ENCODE measurements around the gene EBP. TPM values are rescaled to one million over a fixed set of nuclear protein-coding genes. Genes with fewer than 3 reads are reported as not detected.
"Not testable (repeated sequence)": the region's sequence is repeated elsewhere in the genome, so short reads cannot be mapped to it uniquely, and the experiment has no call there.

Gene EBP
- total RNA-seq, 1 experiment from 2014 or later = 141 TPM

GRCh38 chrX:48522291-48522690, 683 bp downstream of the EBP start:
- no peaks in the 10 kb centered on the region for H3K27me3 ChIP-seq (replicated peaks; ENCODE audit: control insufficient read depth, insufficient read depth, low read length)

GRCh38 chrX:48523682-48524081, 2.1 kb downstream of the EBP start:
- POLR2A ChIA-PET = no interaction called here
- no peaks in the 10 kb centered on the region for H3K9me3 Mint-ChIP-seq (ENCODE audit: unreplicated experiment)
- Histone ChIP-seq H3K4me1 (no peaks in the 10 kb centered on the region), H3K36me3 (ENCODE audit: control insufficient read depth, insufficient read depth, low read length) (peaks cover 1% of the 10 kb centered on the region; the same call in 1 of the 2 replicates), H3K4me3 (ENCODE audit: low read depth, low read length) (no peak overlapping the region), H3K27me3 (replicated peaks; ENCODE audit: control insufficient read depth, insufficient read depth, low read length) (no peaks in the 10 kb centered on the region), H3K9me3 (no peaks in the 10 kb centered on the region)
- peaks cover 31% of the 10 kb centered on the region for H3K36me3 Mint-ChIP-seq (ENCODE audit: insufficient read depth, unreplicated experiment)
- no peaks in the 10 kb centered on the region for H3K27me3 Mint-ChIP-seq (ENCODE audit: insufficient read depth, unreplicated experiment)
- DNase-seq = no peak
- CTCF ChIA-PET = no interaction called here
- no peak overlapping the region for H3K27ac Mint-ChIP-seq (ENCODE audit: unreplicated experiment)
- intact Hi-C loops (cut with micrococcal nuclease; ENCODE audit: unreplicated experiment) = no loop called here
- H3K4me3 Mint-ChIP-seq (ENCODE audit: unreplicated experiment) = peak overlapping the region; percentile 58
- TSS peak; percentile 25 for BruUV-seq (replicated peaks)
- H3K4me1 Mint-ChIP-seq (ENCODE audit: low read depth, unreplicated experiment) = peaks cover 8% of the 10 kb centered on the region
- no peak for TF ChIP-seq CTCF (IDR thresholded peaks at IDR 0.05; ENCODE audit: insufficient read depth in 1 of 2, low read depth in 1 of 2, low read length in 1 of 2, severe bottlenecking in 1 of 2, unreplicated experiment in 1 of 2)

More at GRCh38 chrX:48522291-48522690, 683 bp downstream of the EBP start:
- TSS peak; percentile 76 for BruUV-seq (replicated peaks)
- Mint-ChIP-seq H3K4me3 (ENCODE audit: unreplicated experiment) (peak overlapping the region; percentile 72), H3K9me3 (ENCODE audit: unreplicated experiment) (no peaks in the 10 kb centered on the region), H3K4me1 (ENCODE audit: low read depth, unreplicated experiment) (peaks cover 8% of the 10 kb centered on the region), H3K27me3 (ENCODE audit: insufficient read depth, unreplicated experiment) (no peaks in the 10 kb centered on the region), H3K36me3 (ENCODE audit: insufficient read depth, unreplicated experiment) (peaks cover 24% of the 10 kb centered on the region), H3K27ac (ENCODE audit: unreplicated experiment) (peak overlapping the region; percentile 89)
- H3K4me3 ChIP-seq (ENCODE audit: low read depth, low read length) = peak overlapping the region; percentile 67
- POLR2A ChIA-PET = no interaction called here
- H3K36me3 ChIP-seq (ENCODE audit: control insufficient read depth, insufficient read depth, low read length) = peaks cover 1% of the 10 kb centered on the region; the same call in 1 of the 2 replicates
- no peaks in the 10 kb centered on the region for H3K4me1 ChIP-seq
- intact Hi-C loops (cut with micrococcal nuclease; ENCODE audit: unreplicated experiment) = no loop called here
- no peaks in the 10 kb centered on the region for H3K9me3 ChIP-seq
- peak in 1 of 2 experiments; percentile 17 for DNase-seq
- CTCF ChIA-PET = interaction anchor here (0.6 to 0.7 kb wide), 2 partner anchors 13 to 676 kb away, joined by 4 to 6 read pairs; no protein-coding TSS in a partner anchor
- TF ChIP-seq CTCF (IDR thresholded peaks at IDR 0.05; ENCODE audit: insufficient read depth in 1 of 2, low read depth in 1 of 2, low read length in 1 of 2, severe bottlenecking in 1 of 2, unreplicated experiment in 1 of 2) = no peak

GRCh38 chrX:48525853-48526252, 4.2 kb downstream of the EBP start:
- H3K9me3 ChIP-seq; H3K27me3 ChIP-seq (replicated peaks; ENCODE audit: control insufficient read depth, insufficient read depth, low read length); H3K4me1 Mint-ChIP-seq (ENCODE audit: low read depth, unreplicated experiment); DNase-seq; CTCF ChIA-PET; H3K4me3 Mint-ChIP-seq (ENCODE audit: unreplicated experiment); POLR2A ChIA-PET; H3K27me3 Mint-ChIP-seq (ENCODE audit: insufficient read depth, unreplicated experiment); BruUV-seq (replicated peaks); intact Hi-C loops (cut with micrococcal nuclease; ENCODE audit: unreplicated experiment); H3K4me1 ChIP-seq; H3K27ac Mint-ChIP-seq (ENCODE audit: unreplicated experiment); H3K36me3 ChIP-seq (ENCODE audit: control insufficient read depth, insufficient read depth, low read length); H3K9me3 Mint-ChIP-seq (ENCODE audit: unreplicated experiment); H3K4me3 ChIP-seq (ENCODE audit: low read depth, low read length): not testable (repeated sequence)
- H3K36me3 Mint-ChIP-seq (ENCODE audit: insufficient read depth, unreplicated experiment) = peaks cover 33% of the 10 kb centered on the region

GRCh38 chrX:48530736-48531135, 9.1 kb downstream of the EBP start:
- Histone ChIP-seq H3K36me3 (ENCODE audit: control insufficient read depth, insufficient read depth, low read length) (peaks cover 1% of the 10 kb centered on the region; the same call in 1 of the 2 replicates), H3K4me3 (ENCODE audit: low read depth, low read length) (no peak overlapping the region), H3K9me3 (no peaks in the 10 kb centered on the region), H3K27me3 (replicated peaks; ENCODE audit: control insufficient read depth, insufficient read depth, low read length) (no peaks in the 10 kb centered on the region), H3K4me1 (0 out of 2 replicates have a peak, but pooled peaks cover 5% of the 10 kb centered on the region)
- POLR2A ChIA-PET = no interaction called here
- H3K36me3 Mint-ChIP-seq (ENCODE audit: insufficient read depth, unreplicated experiment) = peaks cover 31% of the 10 kb centered on the region
- intact Hi-C loops (cut with micrococcal nuclease; ENCODE audit: unreplicated experiment) = no loop called here
- H3K4me3 Mint-ChIP-seq (ENCODE audit: unreplicated experiment) = no peak overlapping the region
- no peaks in the 10 kb centered on the region for H3K27me3 Mint-ChIP-seq (ENCODE audit: insufficient read depth, unreplicated experiment)
- H3K9me3 Mint-ChIP-seq (ENCODE audit: unreplicated experiment) = no peaks in the 10 kb centered on the region
- DNase-seq = no peak
- no peak overlapping the region for H3K27ac Mint-ChIP-seq (ENCODE audit: unreplicated experiment)
- CTCF ChIA-PET = no interaction called here
- H3K4me1 Mint-ChIP-seq (ENCODE audit: low read depth, unreplicated experiment) = peaks cover 10% of the 10 kb centered on the region
- TF ChIP-seq CTCF (IDR thresholded peaks at IDR 0.05; ENCODE audit: insufficient read depth in 1 of 2, low read depth in 1 of 2, low read length in 1 of 2, severe bottlenecking in 1 of 2, unreplicated experiment in 1 of 2) = no peak
- BruUV-seq (replicated peaks) = no TSS peak

Measured in Caco-2 (cell line).